H9 (cell line): Measurements from ENCODE around the gene PLLP. TPM values are rescaled to one million over a fixed set of nuclear protein-coding genes. Genes with fewer than 3 reads are reported as not detected.

Experiments
- DNase-seq: peaks from one replicate; pipeline ENCODE4 v3.0.0-alpha.2; 2017
- H2AFZ ChIP-seq: one replicate; pipeline ENCODE4 v1.6.1; 2013; ENCODE audit warnings: mild to moderate bottlenecking, low read length, control low read depth, moderate library complexity
- H2AK5ac ChIP-seq: 2 replicates; pipeline ENCODE4 v1.6.1; 2013; ENCODE audit warnings: low read length, control low read depth, mixed read lengths; ENCODE audit not compliant: insufficient read length
- H2BK120ac ChIP-seq: one replicate; pipeline ENCODE4 v1.6.1; 2013; ENCODE audit warnings: low read depth, mild to moderate bottlenecking, low read length, control low read depth, inconsistent platforms; ENCODE audit not compliant: poor library complexity, severe bottlenecking
- H2BK12ac ChIP-seq: 2 replicates; pipeline ENCODE4 v1.6.1; 2013; ENCODE audit warnings: low read length, control low read depth, mixed read lengths, low read depth; ENCODE audit not compliant: insufficient read length
- H2BK15ac ChIP-seq: 2 replicates; pipeline ENCODE4 v1.6.1; 2013; ENCODE audit warnings: low read depth, low read length, control low read depth
- H2BK20ac ChIP-seq: one replicate; pipeline ENCODE4 v1.6.1; 2013; ENCODE audit warnings: low read depth, mild to moderate bottlenecking, low read length, control low read depth, inconsistent platforms; ENCODE audit not compliant: poor library complexity, severe bottlenecking
- H2BK5ac ChIP-seq: 2 replicates; pipeline ENCODE4 v1.6.1; 2013; ENCODE audit warnings: low read length, control low read depth, mixed read lengths; ENCODE audit not compliant: insufficient read length
- H3K14ac ChIP-seq: 2 replicates; pipeline ENCODE4 v1.6.1; 2013; ENCODE audit warnings: low read length, control low read depth; ENCODE audit not compliant: insufficient read depth
- H3K18ac ChIP-seq: 2 replicates; pipeline ENCODE4 v1.6.1; 2013; ENCODE audit warnings: low read depth, mild to moderate bottlenecking, mixed read lengths, low read length, control low read depth; ENCODE audit not compliant: insufficient read length
- H3K23ac ChIP-seq: 2 replicates; pipeline ENCODE4 v1.6.1; 2013; ENCODE audit warnings: low read length, control low read depth, mixed read lengths, low read depth; ENCODE audit not compliant: insufficient read length
- H3K23me2 ChIP-seq: 2 replicates; pipeline ENCODE4 v1.6.1; 2013; ENCODE audit warnings: low read depth, mild to moderate bottlenecking, mixed read lengths, low read length, control low read depth; ENCODE audit not compliant: insufficient read length, poor library complexity, severe bottlenecking
- H3K27ac ChIP-seq: 2 replicates; pipeline ENCODE4 v1.5.1; 2013; ENCODE audit warnings: low read length, control low read depth, mixed read lengths, low read depth; ENCODE audit not compliant: insufficient read length
- H3K27me3 ChIP-seq: 2 replicates; pipeline ENCODE4 v1.6.1; 2013; ENCODE audit warnings: low read length, control low read depth, inconsistent platforms; ENCODE audit not compliant: insufficient read depth
- H3K4ac ChIP-seq: 2 replicates; pipeline ENCODE4 v1.6.1; 2013; ENCODE audit warnings: low read depth, mild to moderate bottlenecking, control low read depth, inconsistent platforms, low read length, moderate library complexity
- H3K4me1 ChIP-seq: 2 replicates; pipeline ENCODE4 v1.6.1; 2013; ENCODE audit warnings: low read length, control low read depth, inconsistent platforms; ENCODE audit not compliant: insufficient read depth
- H3K4me2 ChIP-seq: 2 replicates; pipeline ENCODE4 v1.6.1; 2013; ENCODE audit warnings: low read length, control low read depth, mixed read lengths; ENCODE audit not compliant: insufficient read length, insufficient read depth
- H3K56ac ChIP-seq: 2 replicates; pipeline ENCODE4 v1.6.1; 2013; ENCODE audit warnings: low read depth, mild to moderate bottlenecking, mixed read lengths, low read length, control low read depth; ENCODE audit not compliant: insufficient read length
- H3K79me1 ChIP-seq: 2 replicates; pipeline ENCODE4 v1.6.1; 2013; ENCODE audit warnings: low read depth, mild to moderate bottlenecking, moderate library complexity, low read length, control low read depth, inconsistent platforms; ENCODE audit not compliant: insufficient read depth, poor library complexity, severe bottlenecking
- H3K79me2 ChIP-seq: 2 replicates; pipeline ENCODE4 v1.6.1; 2013; ENCODE audit warnings: low read length, control low read depth, inconsistent platforms; ENCODE audit not compliant: insufficient read depth
- H3K9ac ChIP-seq: 2 replicates; pipeline ENCODE4 v1.6.1; 2013; ENCODE audit warnings: low read length, control low read depth, mixed read lengths; ENCODE audit not compliant: insufficient read length; ENCODE audit errors: extremely low read depth
- H3K9me3 ChIP-seq: one replicate; pipeline ENCODE4 v1.6.1; 2013; ENCODE audit warnings: low read depth, low read length, inconsistent platforms; ENCODE audit not compliant: control insufficient read depth
- H3T11ph ChIP-seq: one replicate; pipeline ENCODE4 v1.6.1; 2013; ENCODE audit warnings: mild to moderate bottlenecking, low read length, control low read depth, inconsistent platforms
- H4K20me1 ChIP-seq: one replicate; pipeline ENCODE4 v1.6.1; 2013; ENCODE audit not compliant: control insufficient read depth, insufficient read length, insufficient read depth
- H4K5ac ChIP-seq: 2 replicates; pipeline ENCODE4 v1.6.1; 2013; ENCODE audit warnings: low read depth, mild to moderate bottlenecking, mixed read lengths, low read length, control low read depth; ENCODE audit not compliant: insufficient read length
- H4K8ac ChIP-seq: replicated peaks from 2 replicates; pipeline ENCODE4 v1.6.1; 2013; ENCODE audit warnings: low read length, control low read depth, mixed read lengths, low read depth; ENCODE audit not compliant: insufficient read length
- H4K91ac ChIP-seq: 2 replicates; pipeline ENCODE4 v1.6.1; 2013; ENCODE audit warnings: low read depth, mild to moderate bottlenecking, moderate library complexity, mixed read lengths, low read length, control low read depth; ENCODE audit not compliant: insufficient read length
- H3K27ac Mint-ChIP-seq, 3 experiments: 2 replicates in 2 of 3; 3 replicates in 1 of 3; pipeline ENCODE4 v1.8.0; 2020 to 2021; ENCODE audit warnings: mixed read lengths in 3 of 3, mild to moderate bottlenecking in 1 of 3, moderate library complexity in 1 of 3
- H3K27me3 Mint-ChIP-seq: 2 replicates; pipeline ENCODE4 v1.8.0; 2021; ENCODE audit warnings: low read depth, mild to moderate bottlenecking, moderate library complexity, mixed read lengths
- H3K36me3 Mint-ChIP-seq, 3 experiments: 2 replicates in 2 of 3; 3 replicates in 1 of 3; pipeline ENCODE4 v1.8.0; 2020 to 2021; ENCODE audit warnings: low read depth in 3 of 3, mixed read lengths in 3 of 3; ENCODE audit not compliant: insufficient read depth in 1 of 3
- H3K4me1 Mint-ChIP-seq, 2 experiments: 2 replicates each; pipeline ENCODE4 v1.8.0; 2020; ENCODE audit warnings: mixed read lengths in 2 of 2
- H3K4me3 Mint-ChIP-seq, 2 experiments: 2 replicates in 1 of 2; 3 replicates in 1 of 2; pipeline ENCODE4 v1.8.0; 2020 to 2021; ENCODE audit warnings: mild to moderate bottlenecking in 2 of 2, mixed read lengths in 2 of 2, moderate library complexity in 1 of 2
- H3K9me3 Mint-ChIP-seq, 2 experiments: 2 replicates in 1 of 2; 3 replicates in 1 of 2; pipeline ENCODE4 v1.8.0; 2020; ENCODE audit warnings: mild to moderate bottlenecking in 2 of 2, mixed read lengths in 2 of 2, moderate library complexity in 1 of 2
- WGBS: extraction: QIAGEN DNeasy Blood & Tissue Kit; methylation state at CpG from one replicate; pipeline ENCODE4 v1.1.7; 2013; ENCODE audit warnings: missing lambda C conversion rate, low lambda C conversion rate, mixed read lengths; ENCODE audit not compliant: insufficient read length; ENCODE audit errors: extremely low coverage; 5-methylcytosine and 5-hydroxymethylcytosine counted together
- total RNA-seq: library from RNA; stranded (reverse); gene quantifications from 2 replicates; pipeline ENCODE4 v1.2.1, GENCODE V29; 2021
- TF ChIP-seq, protein P1 (sequence below): fragments of 200-600 bp; sonication (generic); conservative IDR thresholded peaks from 3 replicates; pipeline ENCODE4 v1.8.0; 2021; ENCODE audit warnings: antibody characterized with exemption, mild to moderate bottlenecking

PLLP gene
- total RNA-seq, 1 experiment from 2014 or later = 1.8 TPM

DNA sequence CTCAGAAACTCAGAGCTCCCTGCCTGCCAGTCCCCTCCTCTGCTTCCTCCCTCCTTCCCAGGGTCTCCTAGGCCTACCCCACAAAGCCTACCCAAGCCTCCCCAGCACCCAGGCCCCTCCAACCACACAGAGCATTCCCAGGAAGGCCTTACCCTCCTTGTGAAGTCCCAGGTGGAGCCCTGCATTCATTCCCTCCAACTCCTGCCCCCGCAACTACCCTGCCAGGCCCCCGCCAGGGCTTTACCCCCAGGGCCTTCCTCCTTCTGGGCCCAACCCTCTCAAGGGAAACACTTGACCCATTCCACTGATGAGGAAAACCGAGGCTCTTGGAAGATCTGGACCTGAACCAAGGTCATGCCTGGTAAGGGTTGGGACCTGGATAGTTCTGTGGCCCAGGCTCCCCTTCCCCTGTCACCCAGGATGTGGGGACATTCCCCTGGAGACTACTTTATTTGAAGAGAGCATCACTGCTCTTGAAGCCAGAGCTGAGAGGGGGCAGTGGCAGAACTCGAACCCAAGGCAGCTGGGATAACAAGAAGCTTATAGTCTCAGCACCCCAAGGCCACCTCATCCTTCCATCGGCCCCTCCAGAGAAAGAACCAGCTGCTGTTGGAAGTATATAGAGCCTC lies 12.5 kb downstream of the PLLP start:
- Histone ChIP-seq H3K4me2 (no peak overlapping the region), H2BK5ac (no peak overlapping the region), H4K8ac (no peak overlapping the region), H2BK120ac (no peak overlapping the region), H3K23me2 (no peaks in the 10 kb centered on the region), H2AK5ac (no peak overlapping the region), H3K4ac (no peak overlapping the region), H3K79me1 (no peaks in the 10 kb centered on the region), H2BK20ac (no peak overlapping the region), H2BK15ac (no peak overlapping the region), H4K91ac (no peak overlapping the region), H3K27me3 (no peaks in the 10 kb centered on the region), H4K5ac (no peak overlapping the region), H3K14ac (no peak overlapping the region), H3T11ph (no peak overlapping the region), H3K4me1 (peaks cover 6% of the 10 kb centered on the region; the same call in 1 of the 2 replicates), H2AFZ (no peak overlapping the region), H3K79me2 (0 out of 2 replicates have a peak, but pooled peaks cover 2% of the 10 kb centered on the region), H3K23ac (no peak overlapping the region), H4K20me1 (no peaks in the 10 kb centered on the region), H3K56ac (no peak overlapping the region), H3K9me3 (no peaks in the 10 kb centered on the region), H3K9ac (no peak overlapping the region), H2BK12ac (no peak overlapping the region), H3K27ac (no peak overlapping the region), H3K18ac (no peak overlapping the region)
- H3K27ac Mint-ChIP-seq = peak overlapping the region in 2 of 3 experiments; percentile 54 to 72; a peak in 2 of 7 replicates
- TF ChIP-seq, protein P1, sequence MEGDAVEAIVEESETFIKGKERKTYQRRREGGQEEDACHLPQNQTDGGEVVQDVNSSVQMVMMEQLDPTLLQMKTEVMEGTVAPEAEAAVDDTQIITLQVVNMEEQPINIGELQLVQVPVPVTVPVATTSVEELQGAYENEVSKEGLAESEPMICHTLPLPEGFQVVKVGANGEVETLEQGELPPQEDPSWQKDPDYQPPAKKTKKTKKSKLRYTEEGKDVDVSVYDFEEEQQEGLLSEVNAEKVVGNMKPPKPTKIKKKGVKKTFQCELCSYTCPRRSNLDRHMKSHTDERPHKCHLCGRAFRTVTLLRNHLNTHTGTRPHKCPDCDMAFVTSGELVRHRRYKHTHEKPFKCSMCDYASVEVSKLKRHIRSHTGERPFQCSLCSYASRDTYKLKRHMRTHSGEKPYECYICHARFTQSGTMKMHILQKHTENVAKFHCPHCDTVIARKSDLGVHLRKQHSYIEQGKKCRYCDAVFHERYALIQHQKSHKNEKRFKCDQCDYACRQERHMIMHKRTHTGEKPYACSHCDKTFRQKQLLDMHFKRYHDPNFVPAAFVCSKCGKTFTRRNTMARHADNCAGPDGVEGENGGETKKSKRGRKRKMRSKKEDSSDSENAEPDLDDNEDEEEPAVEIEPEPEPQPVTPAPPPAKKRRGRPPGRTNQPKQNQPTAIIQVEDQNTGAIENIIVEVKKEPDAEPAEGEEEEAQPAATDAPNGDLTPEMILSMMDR = no peak
- H3K27me3 Mint-ChIP-seq = no peaks in the 10 kb centered on the region
- WGBS = no CpG with 5 or more reads among the region's 5 CpGs
- no peak for DNase-seq
- no peaks in the 10 kb centered on the region for H3K36me3 Mint-ChIP-seq
- H3K4me3 Mint-ChIP-seq = no peak overlapping the region
- H3K9me3 Mint-ChIP-seq = no peaks in the 10 kb centered on the region
- peaks cover 13 to 24% of the 10 kb centered on the region in 2 experiments for H3K4me1 Mint-ChIP-seq
